Astrocyte (in vitro differentiated cells and primary cell): ENCODE results near the gene TRAK1. TPM values are rescaled to one million over a fixed set of nuclear protein-coding genes. Genes with fewer than 3 reads are reported as not detected.

ENCODE experiments used
- DNase-seq: peaks from one replicate; pipeline ENCODE4 v3.0.0-alpha.2; 2010; ENCODE audit warnings: low read depth
- FAIRE-seq: peaks from 2 replicates; lab custom pipeline; 2011; peaks lifted over from hg19 to GRCh38; lab: Jason Lieb, UNC
- H2AFZ ChIP-seq: 2 replicates; pipeline ENCODE4 v1.6.0; 2012; ENCODE audit warnings: low read depth, low read length, inconsistent platforms
- H3K27ac ChIP-seq: 2 replicates; pipeline ENCODE4 v1.5.1; 2011; ENCODE audit warnings: low read depth, low read length, inconsistent platforms
- H3K27me3 ChIP-seq: 2 replicates; pipeline ENCODE4 v1.6.0; 2011; ENCODE audit warnings: low read length, inconsistent platforms; ENCODE audit not compliant: insufficient read depth
- H3K36me3 ChIP-seq: 2 replicates; pipeline ENCODE4 v1.5.1; 2011; ENCODE audit warnings: low read length, inconsistent platforms; ENCODE audit not compliant: insufficient read depth
- H3K4me1 ChIP-seq: 2 replicates; pipeline ENCODE4 v1.5.1; 2011; ENCODE audit warnings: low read length, inconsistent platforms; ENCODE audit not compliant: insufficient read depth
- H3K4me2 ChIP-seq: 2 replicates; pipeline ENCODE4 v1.6.0; 2012; ENCODE audit warnings: low read length, inconsistent platforms
- H3K4me3 ChIP-seq: 2 replicates; pipeline ENCODE4 v1.5.1; 2011; ENCODE audit warnings: low read depth, mild to moderate bottlenecking, low read length, inconsistent platforms; ENCODE audit not compliant: insufficient read depth
- H3K79me2 ChIP-seq: 2 replicates; pipeline ENCODE4 v1.6.0; 2012; ENCODE audit warnings: mild to moderate bottlenecking, low read length, inconsistent platforms; ENCODE audit not compliant: insufficient read depth
- H3K9ac ChIP-seq: 2 replicates; pipeline ENCODE4 v1.6.0; 2012; ENCODE audit warnings: mild to moderate bottlenecking, low read length, inconsistent platforms
- H3K9me3 ChIP-seq: 2 replicates; pipeline ENCODE4 v1.5.1; 2012; ENCODE audit warnings: low read depth, mild to moderate bottlenecking, low read length, inconsistent platforms; ENCODE audit not compliant: insufficient read depth
- H4K20me1 ChIP-seq: 2 replicates; pipeline ENCODE4 v1.6.0; 2012; ENCODE audit warnings: low read length, inconsistent platforms; ENCODE audit not compliant: insufficient read depth
- H3K27ac Mint-ChIP-seq: one replicate; pipeline ENCODE4 v1.8.0; 2021; ENCODE audit warnings: mild to moderate bottlenecking, mixed read lengths; ENCODE audit not compliant: unreplicated experiment
- H3K27me3 Mint-ChIP-seq: one replicate; pipeline ENCODE4 v1.8.0; 2021; ENCODE audit warnings: low read depth, mixed read lengths; ENCODE audit not compliant: unreplicated experiment
- H3K36me3 Mint-ChIP-seq: one replicate; pipeline ENCODE4 v1.8.0; 2021; ENCODE audit warnings: low read depth, mixed read lengths; ENCODE audit not compliant: unreplicated experiment
- H3K4me1 Mint-ChIP-seq: one replicate; pipeline ENCODE4 v1.8.0; 2021; ENCODE audit warnings: low read depth, mixed read lengths; ENCODE audit not compliant: unreplicated experiment
- H3K4me3 Mint-ChIP-seq: one replicate; pipeline ENCODE4 v1.8.0; 2021; ENCODE audit warnings: mild to moderate bottlenecking, moderate library complexity, mixed read lengths; ENCODE audit not compliant: unreplicated experiment
- H3K9me3 Mint-ChIP-seq: one replicate; pipeline ENCODE4 v1.8.0; 2021; ENCODE audit warnings: mild to moderate bottlenecking, mixed read lengths; ENCODE audit not compliant: unreplicated experiment
- EZH2 ChIP-seq: IDR thresholded peaks from 2 replicates; pipeline ENCODE4 v1.6.1; 2012; ENCODE audit warnings: mild to moderate bottlenecking, low read length, inconsistent platforms; ENCODE audit not compliant: insufficient read depth
- total RNA-seq: library from RNA; stranded (reverse); gene quantifications from 2 replicates; pipeline ENCODE4 v1.2.1, GENCODE V29; 2021
- TF ChIP-seq, protein P1 (sequence below): IDR thresholded peaks from 2 replicates; pipeline ENCODE4 v1.5.1; 2011; ENCODE audit warnings: low read depth, mild to moderate bottlenecking, inconsistent platforms, low read length, moderate library complexity; ENCODE audit not compliant: insufficient read depth

The TRAK1 gene
- total RNA-seq, 1 donor from 2014 or later = 56.2 TPM

DNA sequence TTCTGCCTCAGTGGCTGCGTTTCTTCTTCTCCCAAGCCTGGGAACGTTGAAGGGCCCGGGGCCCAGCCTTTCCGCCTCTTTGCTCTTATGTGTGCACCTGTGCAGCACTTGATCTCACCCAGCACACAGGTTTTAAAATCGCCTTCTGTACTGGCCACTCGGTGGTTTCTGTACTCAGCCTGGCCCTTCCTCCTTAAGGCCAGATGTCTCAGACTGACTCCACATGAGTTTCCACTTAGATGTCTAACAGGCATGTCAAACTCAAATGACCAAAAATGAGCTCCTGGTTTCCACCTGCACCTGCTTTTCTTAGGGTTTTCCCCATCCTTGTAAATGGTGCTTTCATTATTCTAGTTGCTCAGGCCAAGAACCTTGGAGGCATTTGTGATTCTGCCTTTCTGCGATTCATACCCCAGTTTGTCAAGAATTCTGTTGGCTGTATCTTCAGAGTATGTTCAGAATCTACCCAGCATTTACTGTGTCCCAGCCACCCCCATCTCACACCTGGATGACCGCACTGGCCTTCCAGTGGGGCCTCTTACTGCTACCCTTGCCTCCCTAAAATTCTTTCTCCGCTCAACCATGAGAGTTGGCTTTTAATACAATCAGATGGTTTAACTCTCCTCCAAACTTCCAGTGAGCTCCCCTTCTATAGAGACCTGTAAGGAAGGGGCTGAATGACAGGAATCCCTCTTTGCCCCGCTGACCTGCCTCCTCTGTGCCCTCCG is 2.2 kb upstream of the TRAK1 start:
- Histone ChIP-seq H3K27me3 (no peaks in the 10 kb centered on the region), H3K9ac (no peak overlapping the region), H3K79me2 (peaks cover 17% of the 10 kb centered on the region), H3K27ac (no peak overlapping the region), H3K4me1 (peaks cover 24% of the 10 kb centered on the region), H3K4me2 (no peak overlapping the region), H3K36me3 (no peaks in the 10 kb centered on the region), H4K20me1 (peaks cover 11% of the 10 kb centered on the region), H3K9me3 (peaks cover 3% of the 10 kb centered on the region), H2AFZ (no peak overlapping the region), H3K4me3 (no peak overlapping the region)
- no peak overlapping the region for H3K4me3 Mint-ChIP-seq
- peaks cover 27% of the 10 kb centered on the region for H3K36me3 Mint-ChIP-seq
- H3K9me3 Mint-ChIP-seq = no peaks in the 10 kb centered on the region
- H3K27me3 Mint-ChIP-seq = no peaks in the 10 kb centered on the region
- no peak for DNase-seq
- H3K4me1 Mint-ChIP-seq = peaks cover 43% of the 10 kb centered on the region
- TF ChIP-seq EZH2 = no peak
- TF ChIP-seq, protein P1, sequence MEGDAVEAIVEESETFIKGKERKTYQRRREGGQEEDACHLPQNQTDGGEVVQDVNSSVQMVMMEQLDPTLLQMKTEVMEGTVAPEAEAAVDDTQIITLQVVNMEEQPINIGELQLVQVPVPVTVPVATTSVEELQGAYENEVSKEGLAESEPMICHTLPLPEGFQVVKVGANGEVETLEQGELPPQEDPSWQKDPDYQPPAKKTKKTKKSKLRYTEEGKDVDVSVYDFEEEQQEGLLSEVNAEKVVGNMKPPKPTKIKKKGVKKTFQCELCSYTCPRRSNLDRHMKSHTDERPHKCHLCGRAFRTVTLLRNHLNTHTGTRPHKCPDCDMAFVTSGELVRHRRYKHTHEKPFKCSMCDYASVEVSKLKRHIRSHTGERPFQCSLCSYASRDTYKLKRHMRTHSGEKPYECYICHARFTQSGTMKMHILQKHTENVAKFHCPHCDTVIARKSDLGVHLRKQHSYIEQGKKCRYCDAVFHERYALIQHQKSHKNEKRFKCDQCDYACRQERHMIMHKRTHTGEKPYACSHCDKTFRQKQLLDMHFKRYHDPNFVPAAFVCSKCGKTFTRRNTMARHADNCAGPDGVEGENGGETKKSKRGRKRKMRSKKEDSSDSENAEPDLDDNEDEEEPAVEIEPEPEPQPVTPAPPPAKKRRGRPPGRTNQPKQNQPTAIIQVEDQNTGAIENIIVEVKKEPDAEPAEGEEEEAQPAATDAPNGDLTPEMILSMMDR = no peak
- no peak overlapping the region for H3K27ac Mint-ChIP-seq
- FAIRE-seq = no peak

DNA sequence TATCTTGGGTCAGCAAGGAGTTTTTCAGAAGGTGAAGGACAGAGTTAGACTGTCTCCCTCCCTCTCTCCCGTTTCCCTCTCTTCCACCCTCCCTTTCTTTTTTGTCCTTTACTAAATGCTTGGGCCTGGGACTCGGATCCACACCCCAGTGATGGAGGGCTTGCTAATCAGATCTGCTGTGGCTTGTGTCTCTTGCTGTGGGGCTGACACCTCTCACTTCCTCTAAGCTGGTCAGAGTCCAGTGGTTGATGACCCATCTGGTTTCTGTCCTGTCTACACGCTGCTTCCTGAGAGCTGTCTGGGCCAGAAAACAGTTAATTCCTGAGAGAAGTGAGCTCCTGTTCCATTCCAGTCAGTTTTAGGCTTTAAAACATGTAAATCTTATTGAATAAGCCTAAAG is 849 bp downstream of the TRAK1 start:
- Histone ChIP-seq H3K27me3 (no peaks in the 10 kb centered on the region), H2AFZ (no peak overlapping the region), H3K27ac (peak overlapping the region; percentile 68), H3K4me1 (peaks cover 28% of the 10 kb centered on the region), H3K4me2 (peak overlapping the region; percentile 79), H3K79me2 (peaks cover 4% of the 10 kb centered on the region), H3K9me3 (peaks cover 3% of the 10 kb centered on the region), H4K20me1 (no peaks in the 10 kb centered on the region), H3K9ac (peak overlapping the region; percentile 67), H3K4me3 (no peak overlapping the region), H3K36me3 (no peaks in the 10 kb centered on the region)
- DNase-seq (no peak), FAIRE-seq (no peak)
- Mint-ChIP-seq H3K4me1 (peaks cover 44% of the 10 kb centered on the region), H3K9me3 (no peaks in the 10 kb centered on the region), H3K36me3 (peaks cover 27% of the 10 kb centered on the region), H3K27ac (peak overlapping the region; percentile 64), H3K4me3 (peak overlapping the region; percentile 68), H3K27me3 (no peaks in the 10 kb centered on the region)
- TF ChIP-seq, protein P1 = no peak
- TF ChIP-seq EZH2 = no peak

DNA sequence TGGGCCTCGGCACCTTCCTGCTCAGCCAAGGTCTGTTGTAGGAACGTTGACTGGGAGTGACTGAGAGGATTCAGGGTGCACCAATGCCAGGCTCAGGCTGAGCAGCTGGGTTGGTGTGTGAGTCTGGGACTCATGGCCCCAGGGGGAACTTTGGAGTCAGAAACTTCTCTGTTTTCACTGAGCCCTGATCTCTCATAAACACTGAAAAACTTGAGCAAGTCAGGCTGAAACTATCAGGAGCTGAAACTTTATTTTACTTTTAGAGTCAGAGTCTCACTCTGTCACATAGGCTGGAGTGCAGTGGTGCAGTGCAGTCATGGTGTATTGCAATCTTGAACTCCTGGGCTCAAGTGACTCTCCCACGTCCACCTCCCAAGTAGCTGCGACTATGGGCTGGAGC is 3.0 kb downstream of the TRAK1 start:
- peaks cover 37% of the 10 kb centered on the region for H3K4me1 ChIP-seq
- no peaks in the 10 kb centered on the region for H3K9me3 Mint-ChIP-seq
- no peak overlapping the region for H3K9ac ChIP-seq
- H3K4me1 Mint-ChIP-seq = peaks cover 64% of the 10 kb centered on the region
- H3K4me2 ChIP-seq = no peak overlapping the region
- H3K79me2 ChIP-seq = peaks cover 11% of the 10 kb centered on the region
- H3K27ac ChIP-seq = no peak overlapping the region
- no peaks in the 10 kb centered on the region for H3K27me3 ChIP-seq
- H3K36me3 ChIP-seq = no peaks in the 10 kb centered on the region
- no peak overlapping the region for H2AFZ ChIP-seq
- peak overlapping the region; percentile 48 for H3K27ac Mint-ChIP-seq
- H3K27me3 Mint-ChIP-seq = no peaks in the 10 kb centered on the region
- FAIRE-seq = no peak
- DNase-seq = no peak
- H3K4me3 ChIP-seq = no peak overlapping the region
- no peaks in the 10 kb centered on the region for H4K20me1 ChIP-seq
- H3K4me3 Mint-ChIP-seq = no peak overlapping the region
- TF ChIP-seq, protein P1 = no peak
- H3K9me3 ChIP-seq = peaks cover 3% of the 10 kb centered on the region
- peaks cover 25% of the 10 kb centered on the region for H3K36me3 Mint-ChIP-seq
